ENCODE data around the gene PPARD. TPM values are rescaled to one million over a fixed set of nuclear protein-coding genes. Genes with fewer than 3 reads are reported as not detected.
A peak's percentile ranks its signal among the peaks of the same experiment; 100 is the strongest.

The PPARD gene
- total and polyA plus RNA-seq, 2 of the 13 experiments (the other 11 are each of a cell fraction or from before 2014, with no cell fraction given): 6.1 to 13.3 TPM

DNA sequence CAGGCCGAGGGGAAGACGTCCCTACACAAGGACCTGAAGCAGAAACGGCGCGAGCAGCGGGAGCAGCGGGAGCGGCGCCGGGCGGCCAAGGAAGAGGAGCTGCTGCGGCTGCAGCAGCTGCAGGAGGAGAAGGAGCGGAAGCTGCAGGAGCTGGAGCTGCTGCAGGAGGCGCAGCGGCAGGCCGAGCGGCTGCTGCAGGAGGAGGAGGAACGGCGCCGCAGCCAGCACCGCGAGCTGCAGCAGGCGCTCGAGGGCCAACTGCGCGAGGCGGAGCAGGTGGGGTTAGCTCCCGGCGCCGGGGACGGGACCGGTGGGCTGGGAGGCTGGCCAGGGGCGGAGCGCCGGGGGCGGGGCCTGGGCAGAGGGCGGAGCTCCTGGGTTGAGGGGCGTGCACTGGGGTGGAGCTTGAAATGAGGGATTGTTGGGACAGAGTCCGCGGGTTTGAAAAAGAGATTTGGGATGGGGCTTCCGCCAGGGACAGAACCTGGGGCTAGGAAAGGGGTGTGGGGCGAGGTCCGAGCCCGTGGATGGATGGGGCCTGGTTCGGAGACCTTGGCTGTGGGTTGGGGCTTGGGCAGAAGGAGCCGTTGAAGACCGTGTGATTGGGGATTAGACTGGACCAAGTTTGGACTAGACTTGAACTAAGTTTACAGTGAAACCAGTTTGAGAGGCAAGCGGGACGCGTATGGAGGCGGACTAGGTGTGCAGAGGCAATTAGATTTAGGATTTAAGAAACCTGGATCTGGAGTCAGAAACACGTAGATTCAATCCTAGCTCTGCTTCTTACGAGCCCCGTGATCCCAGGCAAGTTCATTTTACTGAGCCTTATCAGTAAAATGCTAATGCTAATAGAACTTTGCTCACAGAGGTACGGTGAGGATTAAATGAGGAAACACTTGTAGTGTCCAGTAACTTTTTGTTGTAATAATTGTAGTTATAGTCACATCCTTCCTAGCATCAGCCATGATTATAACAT, 23.9 kb upstream of the PPARD start (continued):
- TF ChIP-seq ZFP90 (CRISPR knock-in tag; IDR thresholded peaks at IDR 0.05; ENCODE audit: borderline replicate concordance) (peak; percentile 87; the same call in 1 of the 2 replicates), CBX2 (IDR thresholded peaks at IDR 0.05; ENCODE audit: low read depth, low read length) (no peak), CBX2 (CRISPR knock-in tag; IDR thresholded peaks at IDR 0.05; ENCODE audit: low read depth) (peak; percentile 9; the same call in 1 of the 2 replicates), ZNF382 (CRISPR knock-in tag; IDR thresholded peaks at IDR 0.05; ENCODE audit: borderline replicate concordance) (no peak), POLR2G (IDR thresholded peaks at IDR 0.05; ENCODE audit: low read depth, low read length) (peak; percentile 70), HDAC6 (IDR thresholded peaks at IDR 0.05; ENCODE audit: low read depth, low read length) (no peak), ZNF367 (CRISPR knock-in tag; IDR thresholded peaks at IDR 0.05; ENCODE audit: borderline replicate concordance) (peak; percentile 93), YY1 (IDR thresholded peaks at IDR 0.05; ENCODE audit: insufficient read depth, insufficient replicate concordance, low read depth, low read length) (peak; percentile 63), ISL2 (CRISPR knock-in tag; IDR thresholded peaks at IDR 0.05) (peak; percentile 79), NFKB2 (CRISPR knock-in tag; IDR thresholded peaks at IDR 0.05; ENCODE audit: borderline replicate concordance) (peak; percentile 98; the same call in 1 of the 2 replicates), ZNF605 (CRISPR knock-in tag; IDR thresholded peaks at IDR 0.05) (peak; percentile 84), ZFP41 (CRISPR knock-in tag; IDR thresholded peaks at IDR 0.05; ENCODE audit: borderline replicate concordance) (peak; percentile 72; the same call in 1 of the 2 replicates), ZNF556 (CRISPR knock-in tag; IDR thresholded peaks at IDR 0.05; ENCODE audit: borderline replicate concordance) (no peak), IRX3 (CRISPR knock-in tag; IDR thresholded peaks at IDR 0.05; ENCODE audit: borderline replicate concordance, low read depth) (peak; percentile 50; the same call in 1 of the 2 replicates), HOXA3 (CRISPR knock-in tag; IDR thresholded peaks at IDR 0.05) (peak; percentile 83), ISX (CRISPR knock-in tag; conservative IDR thresholded peaks at IDR 0.05) (peak; percentile 67; the same call in 1 of the 2 replicates)
- TF ChIP-seq, protein P1, sequence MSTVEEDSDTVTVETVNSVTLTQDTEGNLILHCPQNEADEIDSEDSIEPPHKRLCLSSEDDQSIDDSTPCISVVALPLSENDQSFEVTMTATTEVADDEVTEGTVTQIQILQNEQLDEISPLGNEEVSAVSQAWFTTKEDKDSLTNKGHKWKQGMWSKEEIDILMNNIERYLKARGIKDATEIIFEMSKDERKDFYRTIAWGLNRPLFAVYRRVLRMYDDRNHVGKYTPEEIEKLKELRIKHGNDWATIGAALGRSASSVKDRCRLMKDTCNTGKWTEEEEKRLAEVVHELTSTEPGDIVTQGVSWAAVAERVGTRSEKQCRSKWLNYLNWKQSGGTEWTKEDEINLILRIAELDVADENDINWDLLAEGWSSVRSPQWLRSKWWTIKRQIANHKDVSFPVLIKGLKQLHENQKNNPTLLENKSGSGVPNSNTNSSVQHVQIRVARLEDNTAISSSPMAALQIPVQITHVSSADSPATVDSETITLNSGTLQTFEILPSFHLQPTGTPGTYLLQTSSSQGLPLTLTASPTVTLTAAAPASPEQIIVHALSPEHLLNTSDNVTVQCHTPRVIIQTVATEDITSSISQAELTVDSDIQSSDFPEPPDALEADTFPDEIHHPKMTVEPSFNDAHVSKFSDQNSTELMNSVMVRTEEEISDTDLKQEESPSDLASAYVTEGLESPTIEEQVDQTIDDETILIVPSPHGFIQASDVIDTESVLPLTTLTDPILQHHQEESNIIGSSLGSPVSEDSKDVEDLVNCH (CRISPR knock-in tag; IDR thresholded peaks at IDR 0.05): no peak; the same call in 1 of the 2 replicates
- TF ChIP-seq, protein P2, sequence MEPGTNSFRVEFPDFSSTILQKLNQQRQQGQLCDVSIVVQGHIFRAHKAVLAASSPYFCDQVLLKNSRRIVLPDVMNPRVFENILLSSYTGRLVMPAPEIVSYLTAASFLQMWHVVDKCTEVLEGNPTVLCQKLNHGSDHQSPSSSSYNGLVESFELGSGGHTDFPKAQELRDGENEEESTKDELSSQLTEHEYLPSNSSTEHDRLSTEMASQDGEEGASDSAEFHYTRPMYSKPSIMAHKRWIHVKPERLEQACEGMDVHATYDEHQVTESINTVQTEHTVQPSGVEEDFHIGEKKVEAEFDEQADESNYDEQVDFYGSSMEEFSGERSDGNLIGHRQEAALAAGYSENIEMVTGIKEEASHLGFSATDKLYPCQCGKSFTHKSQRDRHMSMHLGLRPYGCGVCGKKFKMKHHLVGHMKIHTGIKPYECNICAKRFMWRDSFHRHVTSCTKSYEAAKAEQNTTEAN (CRISPR knock-in tag; conservative IDR thresholded peaks at IDR 0.05): peak; percentile 76
- TF ChIP-seq, protein P3, sequence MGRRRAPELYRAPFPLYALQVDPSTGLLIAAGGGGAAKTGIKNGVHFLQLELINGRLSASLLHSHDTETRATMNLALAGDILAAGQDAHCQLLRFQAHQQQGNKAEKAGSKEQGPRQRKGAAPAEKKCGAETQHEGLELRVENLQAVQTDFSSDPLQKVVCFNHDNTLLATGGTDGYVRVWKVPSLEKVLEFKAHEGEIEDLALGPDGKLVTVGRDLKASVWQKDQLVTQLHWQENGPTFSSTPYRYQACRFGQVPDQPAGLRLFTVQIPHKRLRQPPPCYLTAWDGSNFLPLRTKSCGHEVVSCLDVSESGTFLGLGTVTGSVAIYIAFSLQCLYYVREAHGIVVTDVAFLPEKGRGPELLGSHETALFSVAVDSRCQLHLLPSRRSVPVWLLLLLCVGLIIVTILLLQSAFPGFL (CRISPR knock-in tag; IDR thresholded peaks at IDR 0.05): no peak; the same call in 1 of the 2 replicates
- TF ChIP-seq, protein P4, sequence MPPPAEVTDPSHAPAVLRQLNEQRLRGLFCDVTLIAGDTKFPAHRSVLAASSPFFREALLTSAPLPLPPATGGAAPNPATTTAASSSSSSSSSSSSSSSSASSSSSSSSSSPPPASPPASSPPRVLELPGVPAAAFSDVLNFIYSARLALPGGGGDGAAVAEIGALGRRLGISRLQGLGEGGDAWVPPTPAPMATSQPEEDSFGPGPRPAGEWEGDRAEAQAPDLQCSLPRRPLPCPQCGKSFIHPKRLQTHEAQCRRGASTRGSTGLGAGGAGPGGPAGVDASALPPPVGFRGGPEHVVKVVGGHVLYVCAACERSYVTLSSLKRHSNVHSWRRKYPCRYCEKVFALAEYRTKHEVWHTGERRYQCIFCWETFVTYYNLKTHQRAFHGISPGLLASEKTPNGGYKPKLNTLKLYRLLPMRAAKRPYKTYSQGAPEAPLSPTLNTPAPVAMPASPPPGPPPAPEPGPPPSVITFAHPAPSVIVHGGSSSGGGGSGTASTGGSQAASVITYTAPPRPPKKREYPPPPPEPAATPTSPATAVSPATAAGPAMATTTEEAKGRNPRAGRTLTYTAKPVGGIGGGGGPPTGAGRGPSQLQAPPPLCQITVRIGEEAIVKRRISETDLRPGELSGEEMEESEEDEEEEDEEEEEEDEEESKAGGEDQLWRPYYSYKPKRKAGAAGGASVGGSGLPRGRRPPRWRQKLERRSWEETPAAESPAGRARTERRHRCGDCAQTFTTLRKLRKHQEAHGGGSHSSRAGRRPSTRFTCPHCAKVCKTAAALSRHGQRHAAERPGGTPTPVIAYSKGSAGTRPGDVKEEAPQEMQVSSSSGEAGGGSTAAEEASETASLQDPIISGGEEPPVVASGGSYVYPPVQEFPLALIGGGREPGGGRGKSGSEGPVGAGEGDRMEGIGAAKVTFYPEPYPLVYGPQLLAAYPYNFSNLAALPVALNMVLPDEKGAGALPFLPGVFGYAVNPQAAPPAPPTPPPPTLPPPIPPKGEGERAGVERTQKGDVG (CRISPR knock-in tag; IDR thresholded peaks at IDR 0.05; ENCODE audit: borderline replicate concordance): peak; percentile 87; the same call in 1 of the 2 replicates

Measured in HepG2 (cell line).